Measurements from ENCODE around the gene TMEM138.

The TMEM138 gene

GRCh38 chr11:61340979-61341378, 21.2 kb upstream of the TMEM138 start:
- in situ Hi-C loops (cut with MboI; ENCODE audit: low sequenced_read_pairs), result no loop called here

GRCh38 chr11:61341706-61342105, 20.5 kb upstream of the TMEM138 start:
- in situ Hi-C loops (cut with MboI; ENCODE audit: low sequenced_read_pairs), result no loop called here

- in situ Hi-C loops (cut with MboI; ENCODE audit: low sequenced_read_pairs), result no loop called here
Observed at GRCh38 chr11:61342207-61342803, 19.9 kb upstream of the TMEM138 start.

- in situ Hi-C loops (cut with MboI; ENCODE audit: low sequenced_read_pairs), result no loop called here
Observed at GRCh38 chr11:61343792-61344745, 18.1 kb upstream of the TMEM138 start.

- in situ Hi-C loops (cut with MboI; ENCODE audit: low sequenced_read_pairs), result no loop called here
Observed at GRCh38 chr11:61345170-61345610, 17.0 kb upstream of the TMEM138 start.

- in situ Hi-C loops (cut with MboI; ENCODE audit: low sequenced_read_pairs), result no loop called here
Observed at GRCh38 chr11:61345954-61346843, 16.0 kb upstream of the TMEM138 start.

GRCh38 chr11:61347916-61348461, 14.2 kb upstream of the TMEM138 start:
- in situ Hi-C loops (cut with MboI; ENCODE audit: low sequenced_read_pairs), result no loop called here

- in situ Hi-C loops (cut with MboI; ENCODE audit: low sequenced_read_pairs), result no loop called here
Observed at GRCh38 chr11:61349189-61349751, 12.9 kb upstream of the TMEM138 start.

GRCh38 chr11:61349916-61350315, 12.3 kb upstream of the TMEM138 start:
- in situ Hi-C loops (cut with MboI; ENCODE audit: low sequenced_read_pairs), result no loop called here

GRCh38 chr11:61350336-61350735, 11.8 kb upstream of the TMEM138 start:
- in situ Hi-C loops (cut with MboI; ENCODE audit: low sequenced_read_pairs), result no loop called here

GRCh38 chr11:61350803-61351202, 11.4 kb upstream of the TMEM138 start:
- in situ Hi-C loops (cut with MboI; ENCODE audit: low sequenced_read_pairs), result no loop called here

- in situ Hi-C loops (cut with MboI; ENCODE audit: low sequenced_read_pairs), result no loop called here
Observed at GRCh38 chr11:61352038-61352437, 10.1 kb upstream of the TMEM138 start.

- in situ Hi-C loops (cut with MboI; ENCODE audit: low sequenced_read_pairs), result no loop called here
Observed at GRCh38 chr11:61353131-61354067, 8.8 kb upstream of the TMEM138 start.

GRCh38 chr11:61354208-61354607, 8.0 kb upstream of the TMEM138 start:
- in situ Hi-C loops (cut with MboI; ENCODE audit: low sequenced_read_pairs), result no loop called here

- in situ Hi-C loops (cut with MboI; ENCODE audit: low sequenced_read_pairs), result no loop called here
Observed at GRCh38 chr11:61356706-61357105, 5.5 kb upstream of the TMEM138 start.

GRCh38 chr11:61357233-61357893, 4.8 kb upstream of the TMEM138 start:
- in situ Hi-C loops (cut with MboI; ENCODE audit: low sequenced_read_pairs), result no loop called here

GRCh38 chr11:61357894-61358239, 4.3 kb upstream of the TMEM138 start:
- in situ Hi-C loops (cut with MboI; ENCODE audit: low sequenced_read_pairs), result no loop called here

- in situ Hi-C loops (cut with MboI; ENCODE audit: low sequenced_read_pairs), result no loop called here
Observed at GRCh38 chr11:61358566-61358965, 3.6 kb upstream of the TMEM138 start.

GRCh38 chr11:61359516-61359915, 2.7 kb upstream of the TMEM138 start:
- in situ Hi-C loops (cut with MboI; ENCODE audit: low sequenced_read_pairs), result no loop called here
